Activated T-cell treated with anti-CD3 and anti-CD28 coated beads, Interleukin-2, amount 50 U/mL, for 4 hours (primary cell): ENCODE results near the gene LTBP1. TPM values are rescaled to one million over a fixed set of nuclear protein-coding genes. Genes with fewer than 3 reads are reported as not detected.

Experiments
- ATAC-seq, 2 donors: fragments of 200-7000 bp; cut with Tn5 transposase; one replicate each; pipeline ENCODE4 v1.10.0; 2021
- DNase-seq: peaks from one replicate; pipeline ENCODE4 v3.0.0-alpha.2; 2020
- H3K27me3 Mint-ChIP-seq: one replicate; pipeline ENCODE4 v1.8.0; 2021; ENCODE audit warnings: low read depth, mixed read lengths
- H3K36me3 Mint-ChIP-seq: one replicate; pipeline ENCODE4 v1.8.0; 2022; ENCODE audit warnings: mixed read lengths; ENCODE audit not compliant: insufficient read depth
- H3K4me1 Mint-ChIP-seq: one replicate; pipeline ENCODE4 v1.8.0; 2021; ENCODE audit warnings: low read depth, mixed read lengths
- H3K4me3 Mint-ChIP-seq: one replicate; pipeline ENCODE4 v1.8.0; 2021; ENCODE audit warnings: mild to moderate bottlenecking, moderate library complexity, mixed read lengths
- H3K9me3 Mint-ChIP-seq: one replicate; pipeline ENCODE4 v1.8.0; 2021; ENCODE audit warnings: mixed read lengths
- total RNA-seq, 3 donors: library from RNA; stranded (reverse); gene quantifications; one replicate each; pipeline ENCODE4 v1.2.1, GENCODE V29; 2021

The LTBP1 gene
- total RNA-seq, 3 donors from 2014 or later = 0.21 to 0.33 (median 0.22) TPM

DNA sequence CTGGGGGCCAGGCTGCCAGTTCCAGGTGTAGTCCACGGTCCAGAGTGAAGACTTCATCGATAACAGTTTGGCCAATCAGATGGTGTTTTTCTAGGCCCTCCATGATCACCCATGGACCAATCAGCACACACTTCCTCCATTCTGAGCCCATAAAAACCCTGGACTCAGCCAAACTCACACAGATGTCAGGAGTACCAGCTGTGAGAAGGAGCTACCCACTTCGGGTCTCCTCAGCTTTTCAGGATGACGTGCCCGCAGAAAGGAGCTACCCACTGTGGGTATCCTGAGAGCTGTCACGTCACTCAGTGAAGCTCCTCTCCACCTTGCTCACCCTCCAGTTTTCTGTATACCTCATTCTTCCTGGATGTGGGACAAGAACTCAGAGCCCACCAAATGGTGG is 319.7 kb downstream of the LTBP1 start:
- Mint-ChIP-seq H3K36me3 (no peaks in the 10 kb centered on the region), H3K4me1 (no peaks in the 10 kb centered on the region), H3K27me3 (peaks cover 1% of the 10 kb centered on the region), H3K4me3 (no peak overlapping the region), H3K9me3 (no peaks in the 10 kb centered on the region)
- ATAC-seq = no peak
- no peak for DNase-seq

GRCh38 chr2:33267043-33267442 is 320.3 kb downstream of the LTBP1 start:
- ATAC-seq = no peak
- Mint-ChIP-seq H3K4me3 (no peak overlapping the region), H3K27me3 (no peaks in the 10 kb centered on the region), H3K9me3 (no peaks in the 10 kb centered on the region), H3K36me3 (no peaks in the 10 kb centered on the region), H3K4me1 (peaks cover 3% of the 10 kb centered on the region)
- no peak for DNase-seq

DNA sequence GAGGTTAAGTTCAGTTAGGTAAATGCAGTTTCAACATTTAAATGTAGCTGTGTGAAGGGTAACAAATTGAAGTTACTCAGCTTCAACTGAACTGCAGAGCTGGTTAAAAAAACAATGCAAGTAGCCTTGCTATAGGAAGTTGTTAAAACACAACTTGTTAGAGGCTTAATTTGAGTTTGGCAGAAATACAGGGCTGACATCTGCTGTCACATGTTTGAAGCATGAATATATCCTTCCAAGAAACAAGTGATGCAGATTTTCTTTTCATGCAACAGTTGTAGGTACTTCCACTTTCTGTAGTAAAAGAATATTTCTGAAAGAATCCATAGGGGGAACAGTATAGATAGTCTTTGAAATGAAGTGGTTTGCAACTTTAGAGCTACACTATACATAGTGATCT is 321.0 kb downstream of the LTBP1 start:
- H3K4me1 Mint-ChIP-seq = peaks cover 5% of the 10 kb centered on the region
- H3K4me3 Mint-ChIP-seq = no peak overlapping the region
- DNase-seq = no peak
- no peaks in the 10 kb centered on the region for H3K9me3 Mint-ChIP-seq
- ATAC-seq = no peak
- no peaks in the 10 kb centered on the region for H3K27me3 Mint-ChIP-seq
- H3K36me3 Mint-ChIP-seq = no peaks in the 10 kb centered on the region

- Mint-ChIP-seq H3K4me1 (peaks cover 9% of the 10 kb centered on the region), H3K27me3 (no peaks in the 10 kb centered on the region), H3K4me3 (no peak overlapping the region), H3K36me3 (no peaks in the 10 kb centered on the region), H3K9me3 (no peaks in the 10 kb centered on the region)
- DNase-seq = no peak
- no peak for ATAC-seq
Observed at GRCh38 chr2:33268246-33268831, 321.6 kb downstream of the LTBP1 start.

DNA sequence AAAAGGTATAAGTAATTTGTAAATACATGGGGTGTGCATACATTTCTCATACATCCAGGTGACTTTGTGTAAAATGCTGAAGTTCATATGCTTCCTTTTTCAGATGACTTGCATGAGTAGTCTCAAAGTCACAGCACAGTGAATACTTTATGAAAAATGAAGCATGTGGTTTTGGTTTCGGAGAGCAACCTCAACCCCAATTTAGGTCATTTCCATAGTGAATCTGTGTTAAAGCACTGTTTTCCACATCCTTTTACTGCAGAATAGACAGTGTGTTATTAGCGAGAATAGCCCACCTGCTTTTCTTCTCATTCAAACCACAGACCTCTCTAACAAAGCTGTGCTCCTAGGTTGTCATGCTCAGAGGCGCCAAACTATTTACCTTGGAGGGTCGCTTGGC is 325.2 kb downstream of the LTBP1 start:
- no peaks in the 10 kb centered on the region for H3K9me3 Mint-ChIP-seq
- peak; percentile 61 to 66 for ATAC-seq

GRCh38 chr2:33273479-33273878 is 326.7 kb downstream of the LTBP1 start:
- Mint-ChIP-seq H3K36me3 (no peaks in the 10 kb centered on the region), H3K4me3 (no peak overlapping the region), H3K27me3 (peaks cover 3% of the 10 kb centered on the region), H3K9me3 (no peaks in the 10 kb centered on the region), H3K4me1 (peaks cover 12% of the 10 kb centered on the region)
- ATAC-seq = no peak
- DNase-seq = no peak

More for the DNA sequence above, 325.2 kb downstream of the LTBP1 start:
- Mint-ChIP-seq H3K4me1 (peaks cover 12% of the 10 kb centered on the region), H3K27me3 (peaks cover 3% of the 10 kb centered on the region), H3K4me3 (no peak overlapping the region), H3K36me3 (no peaks in the 10 kb centered on the region)
- no peak for DNase-seq

GRCh38 chr2:33274524-33274923 is 327.8 kb downstream of the LTBP1 start:
- H3K36me3 Mint-ChIP-seq = no peaks in the 10 kb centered on the region
- DNase-seq (no peak), ATAC-seq (no peak)
- H3K9me3 Mint-ChIP-seq = no peaks in the 10 kb centered on the region
- peaks cover 3% of the 10 kb centered on the region for H3K27me3 Mint-ChIP-seq
- H3K4me3 Mint-ChIP-seq = no peak overlapping the region
- peaks cover 12% of the 10 kb centered on the region for H3K4me1 Mint-ChIP-seq

- Mint-ChIP-seq H3K4me3 (no peak overlapping the region), H3K9me3 (no peaks in the 10 kb centered on the region), H3K36me3 (no peaks in the 10 kb centered on the region), H3K27me3 (peaks cover 3% of the 10 kb centered on the region), H3K4me1 (peaks cover 12% of the 10 kb centered on the region)
- ATAC-seq (peak; percentile 55 to 87), DNase-seq (peak; percentile 27)
Observed at GRCh38 chr2:33275689-33276444, 329.1 kb downstream of the LTBP1 start.

GRCh38 chr2:33277002-33277426 is 330.3 kb downstream of the LTBP1 start:
- no peaks in the 10 kb centered on the region for H3K36me3 Mint-ChIP-seq
- no peak for ATAC-seq

GRCh38 chr2:33278245-33278943 is 331.6 kb downstream of the LTBP1 start:
- H3K27me3 Mint-ChIP-seq = peaks cover 3% of the 10 kb centered on the region
- DNase-seq (no peak), ATAC-seq (no peak)
- H3K4me1 Mint-ChIP-seq = peaks cover 3% of the 10 kb centered on the region
- H3K4me3 Mint-ChIP-seq = no peak overlapping the region
- H3K36me3 Mint-ChIP-seq = no peaks in the 10 kb centered on the region
- H3K9me3 Mint-ChIP-seq = no peaks in the 10 kb centered on the region

More at GRCh38 chr2:33277002-33277426, 330.3 kb downstream of the LTBP1 start:
- Mint-ChIP-seq H3K4me3 (no peak overlapping the region), H3K4me1 (peaks cover 10% of the 10 kb centered on the region), H3K27me3 (peaks cover 3% of the 10 kb centered on the region), H3K9me3 (no peaks in the 10 kb centered on the region)
- DNase-seq = no peak

- ATAC-seq = no peak
- peaks cover 6% of the 10 kb centered on the region for H3K27me3 Mint-ChIP-seq
- H3K4me1 Mint-ChIP-seq = no peaks in the 10 kb centered on the region
- no peaks in the 10 kb centered on the region for H3K36me3 Mint-ChIP-seq
- H3K9me3 Mint-ChIP-seq = no peaks in the 10 kb centered on the region
- DNase-seq = no peak
- H3K4me3 Mint-ChIP-seq = no peak overlapping the region
Observed at GRCh38 chr2:33284287-33284686, 337.5 kb downstream of the LTBP1 start.

DNA sequence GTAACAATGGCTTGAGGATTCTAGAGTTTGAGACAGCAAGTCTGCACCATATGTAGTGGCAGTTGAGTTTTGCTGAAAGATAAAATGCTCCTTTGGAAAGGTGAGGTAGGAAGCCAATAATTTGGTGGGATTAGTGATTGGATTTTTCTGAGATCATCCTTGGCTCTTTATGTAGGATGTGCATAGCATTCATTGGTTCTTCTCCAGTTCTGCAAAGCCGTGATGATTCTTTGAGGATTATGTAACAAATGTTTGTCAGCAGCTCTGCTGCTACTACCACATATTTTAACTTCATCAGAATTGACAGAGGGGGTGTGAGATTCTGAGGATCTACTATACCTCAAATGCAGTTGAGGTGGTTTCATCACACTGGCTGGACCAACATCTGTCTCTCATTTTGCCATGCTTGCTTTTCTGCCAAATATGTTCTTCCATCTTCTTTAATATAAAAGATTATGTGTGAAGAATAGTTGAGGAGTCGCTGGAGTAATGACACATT is 340.8 kb downstream of the LTBP1 start:
- H3K4me3 Mint-ChIP-seq = no peak overlapping the region
- H3K36me3 Mint-ChIP-seq = no peaks in the 10 kb centered on the region
- H3K4me1 Mint-ChIP-seq = no peaks in the 10 kb centered on the region
- H3K27me3 Mint-ChIP-seq = peaks cover 9% of the 10 kb centered on the region
- DNase-seq = no peak
- ATAC-seq = no peak
- H3K9me3 Mint-ChIP-seq = no peaks in the 10 kb centered on the region

DNA sequence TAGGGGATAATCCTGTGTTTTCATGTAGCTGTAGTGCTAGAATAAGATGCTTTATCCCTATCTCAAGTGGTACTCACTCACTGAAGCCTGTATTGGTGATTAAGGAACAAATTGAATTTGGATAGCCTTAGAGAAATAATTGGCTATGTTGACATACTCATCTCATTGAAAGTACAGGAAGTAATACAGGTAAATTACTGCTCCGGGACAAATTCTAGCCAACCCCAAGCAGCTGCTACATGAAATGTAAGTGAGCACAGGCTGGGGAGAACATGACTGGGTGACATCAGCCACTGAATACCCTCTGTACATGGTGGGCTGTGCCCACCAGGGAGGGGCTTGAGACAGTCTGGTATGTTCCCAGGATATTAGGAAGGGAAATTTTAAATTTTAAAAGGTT is 341.3 kb downstream of the LTBP1 start:
- Mint-ChIP-seq H3K36me3 (no peaks in the 10 kb centered on the region), H3K9me3 (no peaks in the 10 kb centered on the region), H3K4me1 (no peaks in the 10 kb centered on the region), H3K27me3 (peaks cover 10% of the 10 kb centered on the region), H3K4me3 (no peak overlapping the region)
- DNase-seq (no peak), ATAC-seq (no peak)

GRCh38 chr2:33289961-33290360 is 343.2 kb downstream of the LTBP1 start:
- Mint-ChIP-seq H3K4me1 (no peaks in the 10 kb centered on the region), H3K27me3 (peaks cover 10% of the 10 kb centered on the region), H3K36me3 (no peaks in the 10 kb centered on the region), H3K9me3 (no peaks in the 10 kb centered on the region), H3K4me3 (no peak overlapping the region)
- DNase-seq (no peak), ATAC-seq (no peak)
